Activated CD4-positive, alpha-beta T cell treated with anti-CD3 and anti-CD28 coated beads, Interleukin-10, Interleukin-2, amounts not matched to agents 100 ng/mL and 50 ng/mL, durations not matched to agents 16 hours and 8 hours (primary cell): ENCODE data around the gene AP2B1.
"Not testable (repeated sequence)": the region's sequence is repeated elsewhere in the genome, so short reads cannot be mapped to it uniquely, and the experiment has no call there.

ENCODE experiments used
- DNase-seq: peaks from one replicate; pipeline ENCODE4 v3.0.0-alpha.2; 2020

AP2B1 gene

DNA sequence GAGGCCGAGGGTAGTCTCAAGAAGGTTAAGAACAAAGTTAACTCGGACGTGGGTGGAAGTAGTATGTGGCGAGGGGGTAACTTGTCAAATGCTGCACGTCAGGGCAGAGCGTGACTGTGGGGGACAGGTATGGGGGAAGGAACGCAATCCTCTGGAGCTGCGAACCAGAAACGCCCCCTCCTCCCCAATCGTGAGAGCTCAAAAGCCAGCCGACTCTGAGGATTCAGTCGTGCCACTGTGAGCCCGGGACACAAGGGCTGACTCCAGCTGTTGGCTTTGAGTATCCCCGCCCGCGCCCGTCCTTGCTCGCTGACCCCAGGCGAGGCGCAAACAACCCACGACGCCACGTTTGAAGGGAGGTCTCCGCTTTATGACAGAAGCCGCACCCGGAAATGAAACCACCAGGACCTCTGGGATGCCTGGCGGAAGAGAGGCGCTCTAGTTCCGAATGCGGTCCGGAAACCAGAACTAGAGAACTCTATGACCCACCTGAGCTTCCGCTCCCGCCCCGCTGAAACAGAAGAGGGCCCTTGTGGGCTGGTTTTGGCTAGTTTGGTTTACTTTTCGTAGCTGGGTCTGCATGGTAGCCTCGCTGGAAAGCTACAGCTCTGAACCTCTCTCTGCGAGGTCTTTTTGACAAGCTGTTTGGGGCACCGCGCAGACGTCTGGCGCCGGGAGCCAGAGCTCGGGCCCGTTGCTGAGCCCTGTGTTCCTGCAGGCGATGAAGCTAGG, 8.8 kb upstream of the AP2B1 start, which contains the start of gene PEX12:
TSS of gene PEX12 (minus strand) at position 375 of the 732 bp plus-strand sequence. CDS start 550 bp downstream, outside the sequence.
- peak; percentile 94 for DNase-seq

DNA sequence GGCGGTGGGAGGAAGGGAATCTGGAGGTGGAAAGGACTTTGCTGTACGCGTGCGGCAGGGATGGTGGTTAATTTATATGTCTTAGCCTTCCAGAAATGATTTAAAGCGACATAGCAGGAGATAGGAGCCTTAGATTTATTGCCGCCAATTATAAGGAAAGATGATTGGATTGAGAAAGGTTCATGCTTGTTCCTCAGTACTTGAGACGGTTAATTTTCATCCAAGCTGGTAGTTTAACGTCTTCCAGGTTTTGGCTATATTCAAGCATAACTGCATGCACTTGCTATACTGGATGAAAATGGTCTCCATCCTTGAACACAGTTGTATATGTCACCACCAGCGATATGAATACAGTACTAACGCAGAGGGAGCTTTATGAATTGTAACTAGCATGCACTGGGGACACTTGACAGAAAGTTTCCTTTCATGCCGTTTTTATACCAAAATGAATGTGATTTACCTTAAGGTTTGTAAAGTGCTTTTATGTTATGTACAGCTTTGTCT, 8.1 kb upstream of the AP2B1 start:
- DNase-seq, result peak; percentile 21

- DNase-seq, result no peak
These were observed 3.1 kb upstream of the AP2B1 start for GRCh38 chr17:35584061-35584460.

DNA sequence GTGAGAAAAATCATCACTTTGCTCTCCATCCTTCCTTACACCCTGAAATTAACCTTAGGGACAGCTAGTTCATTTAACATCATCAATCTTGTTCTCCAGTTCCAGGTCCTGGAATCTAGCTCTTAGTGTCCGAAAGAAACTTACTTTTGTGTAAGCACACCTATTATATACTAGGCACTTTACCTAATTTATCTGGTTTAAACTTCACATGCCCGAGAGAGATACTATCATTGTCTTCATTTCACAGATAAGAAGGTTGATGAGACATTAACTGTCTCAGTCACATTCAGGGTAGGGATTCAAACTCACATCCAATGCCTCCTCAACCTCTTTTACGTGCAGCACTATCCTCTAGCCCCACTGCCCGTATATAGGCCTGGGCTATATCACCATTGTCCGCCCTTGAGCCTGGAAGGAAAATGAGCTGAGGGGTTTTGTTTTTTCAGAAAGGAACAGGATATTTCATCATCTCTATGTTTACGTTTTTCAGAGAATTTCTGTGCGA, 501 bp upstream of the AP2B1 start:
- no peak for DNase-seq

GRCh38 chr17:35588196-35588920, 1.2 kb downstream of the AP2B1 start:
- DNase-seq, result peak; percentile 83

DNA sequence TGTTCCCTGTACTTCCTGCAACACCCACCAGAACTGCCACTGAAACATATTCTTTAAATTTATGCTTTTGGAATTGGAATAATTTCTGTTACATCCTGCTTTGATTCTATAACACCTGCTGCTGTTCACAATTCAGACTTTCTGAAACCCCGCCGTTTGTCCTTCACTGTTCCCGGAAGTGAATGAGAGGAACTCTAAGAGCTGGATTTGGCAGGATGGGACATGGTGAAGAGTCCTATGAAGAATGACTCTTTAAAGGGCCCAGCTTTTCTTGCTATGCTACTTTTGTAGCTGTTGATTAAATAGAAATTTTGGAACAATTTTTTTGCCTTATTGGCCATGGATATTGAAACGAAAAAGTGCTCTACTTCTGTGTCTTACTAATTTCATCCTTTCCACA, 8.9 kb downstream of the AP2B1 start:
- no peak for DNase-seq

- DNase-seq, result no peak
These were observed 9.6 kb downstream of the AP2B1 start for GRCh38 chr17:35596530-35597233.

GRCh38 chr17:35597604-35598003, 10.5 kb downstream of the AP2B1 start:
- no peak for DNase-seq

GRCh38 chr17:35603674-35604073, 16.6 kb downstream of the AP2B1 start:
- no peak for DNase-seq

- DNase-seq, result no peak
These were observed 18.6 kb downstream of the AP2B1 start for GRCh38 chr17:35605678-35606077.

- DNase-seq, result no peak
These were observed 20.2 kb downstream of the AP2B1 start for GRCh38 chr17:35607239-35607847.

GRCh38 chr17:35609831-35610230, 22.7 kb downstream of the AP2B1 start:
- no peak for DNase-seq

DNA sequence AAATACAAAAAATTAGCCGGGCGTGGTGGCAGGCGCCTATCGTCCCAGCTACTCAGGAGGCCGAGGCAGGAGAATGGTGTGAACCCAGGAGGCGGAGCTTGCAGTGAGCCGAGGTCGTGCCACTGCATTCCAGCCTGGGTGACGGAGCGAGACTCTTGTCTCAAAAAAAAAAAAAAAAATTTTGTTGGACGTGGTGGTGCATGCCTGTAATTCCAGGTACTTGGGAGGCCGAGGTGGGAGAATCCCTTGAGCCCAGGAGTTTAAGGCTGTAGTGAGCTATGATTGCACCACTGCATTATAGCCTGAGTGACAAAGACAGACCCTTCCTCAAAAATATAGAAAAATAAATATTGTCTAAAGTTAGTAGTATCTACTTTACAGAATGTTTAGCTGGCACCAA, 23.6 kb downstream of the AP2B1 start:
- DNase-seq, result not testable (repeated sequence)

- peak; percentile 29 for DNase-seq
These were observed 25.9 kb downstream of the AP2B1 start for GRCh38 chr17:35612924-35613521.

GRCh38 chr17:35614810-35615209, 27.7 kb downstream of the AP2B1 start:
- DNase-seq, result no peak

GRCh38 chr17:35616536-35616935, 29.4 kb downstream of the AP2B1 start:
- DNase-seq, result no peak

DNA sequence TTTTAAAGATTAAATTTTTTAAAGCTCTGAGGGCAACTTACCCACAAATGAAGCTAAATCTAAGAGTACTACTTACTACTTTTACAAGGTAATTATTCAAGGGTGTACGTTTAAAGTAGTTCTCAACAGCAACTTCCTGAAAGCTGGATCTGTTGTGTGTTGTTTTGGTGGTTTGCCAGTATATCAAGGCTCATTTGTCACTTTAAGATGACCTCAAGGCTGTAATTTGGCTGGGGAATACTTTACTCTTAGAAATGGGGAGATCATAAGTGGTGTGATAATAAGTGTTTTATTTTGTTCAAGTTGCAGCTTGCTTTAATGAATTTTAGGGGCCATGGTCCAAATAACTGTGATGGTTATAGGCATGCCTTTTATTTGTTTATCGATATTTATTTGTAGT, 30.4 kb downstream of the AP2B1 start:
- no peak for DNase-seq

DNA sequence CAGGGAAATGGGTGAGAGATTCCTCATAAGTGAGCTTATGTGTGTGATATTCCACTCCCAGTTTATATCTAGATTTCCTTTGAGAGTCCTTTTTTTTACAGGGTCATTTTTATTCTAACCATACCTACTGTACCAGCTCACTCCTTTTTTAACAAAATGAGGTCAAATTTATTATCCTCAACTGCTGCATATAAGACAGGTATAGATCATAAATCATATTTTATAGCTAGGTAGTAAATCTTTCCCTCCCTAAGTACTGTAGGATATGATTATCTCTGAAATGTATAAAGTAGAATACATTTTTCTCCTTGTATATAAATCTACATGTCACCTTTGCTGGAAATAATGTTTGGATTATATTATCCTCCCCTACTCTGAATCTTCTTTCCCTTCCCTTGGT, 31.5 kb downstream of the AP2B1 start:
- no peak for DNase-seq

DNA sequence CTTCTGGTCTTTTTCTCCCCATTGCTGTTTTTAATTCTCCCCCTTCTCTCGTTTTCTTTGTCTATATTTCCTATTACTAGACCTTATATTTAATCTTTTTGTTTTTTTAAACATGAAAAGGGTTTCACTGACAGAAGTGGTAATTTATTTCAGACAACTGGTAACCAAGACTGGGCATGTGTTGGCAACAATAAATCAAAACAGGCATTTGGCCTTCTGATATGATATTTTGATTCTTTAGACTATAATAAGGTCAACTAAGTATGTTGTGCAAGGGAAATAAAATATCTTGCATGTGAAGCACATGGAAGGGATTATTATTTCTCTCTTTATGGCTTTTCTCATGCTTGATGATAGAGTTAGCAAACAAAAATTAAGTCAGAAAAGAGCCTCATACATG, 34.6 kb downstream of the AP2B1 start:
- no peak for DNase-seq

DNA sequence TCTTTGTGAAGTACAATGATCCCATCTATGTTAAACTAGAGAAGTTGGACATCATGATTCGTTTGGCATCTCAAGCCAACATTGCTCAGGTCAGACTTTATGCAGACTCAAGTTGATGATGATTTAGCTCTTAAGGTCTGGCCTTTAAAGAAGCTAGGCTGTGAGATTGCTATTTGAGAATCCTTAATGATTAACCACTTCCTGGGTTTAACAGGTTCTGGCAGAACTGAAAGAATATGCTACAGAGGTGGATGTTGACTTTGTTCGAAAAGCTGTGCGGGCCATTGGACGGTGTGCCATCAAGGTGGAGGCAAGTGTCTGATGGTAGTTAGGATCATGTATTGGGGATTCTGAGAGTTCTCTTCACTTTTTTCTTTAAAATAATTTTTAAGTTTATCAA, 40.3 kb downstream of the AP2B1 start:
- no peak for DNase-seq

GRCh38 chr17:35630530-35631148, 43.5 kb downstream of the AP2B1 start:
- DNase-seq, result no peak

GRCh38 chr17:35641032-35641431, 53.9 kb downstream of the AP2B1 start:
- no peak for DNase-seq
